GM20000 (cell line): ENCODE measurements around the gene SLC27A2.

ENCODE experiments used
- DNase-seq: peaks from one replicate; pipeline ENCODE4 v3.0.0; 2012; ENCODE audit warnings: low spot score
- TF ChIP-seq, protein P1 (sequence below): IDR thresholded peaks from 2 replicates; pipeline ENCODE4 v1.5.1; 2012; ENCODE audit warnings: mild to moderate bottlenecking, control low read depth; ENCODE audit errors: extremely low read depth, missing control alignments

SLC27A2 gene

DNA sequence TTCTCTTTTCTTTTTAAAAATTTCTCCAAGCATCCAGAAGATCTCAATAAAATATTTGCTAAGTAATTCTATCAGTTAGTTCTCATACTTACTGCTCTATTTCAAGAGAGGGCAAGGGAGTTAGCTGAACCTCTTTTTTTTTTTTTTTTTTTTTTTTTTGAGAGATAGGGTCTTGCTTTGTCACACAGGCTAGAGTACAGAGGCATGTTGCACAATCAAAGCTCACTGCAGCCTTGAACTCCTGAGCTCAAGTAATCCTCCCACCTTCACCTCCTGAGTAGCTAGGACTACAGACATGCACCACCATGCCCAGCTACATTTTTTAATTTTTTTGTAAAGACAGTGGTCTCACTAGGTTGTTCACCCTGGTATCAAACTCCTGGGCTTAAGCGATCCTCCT lies 62.2 kb downstream of the SLC27A2 start:
- TF ChIP-seq, protein P1, sequence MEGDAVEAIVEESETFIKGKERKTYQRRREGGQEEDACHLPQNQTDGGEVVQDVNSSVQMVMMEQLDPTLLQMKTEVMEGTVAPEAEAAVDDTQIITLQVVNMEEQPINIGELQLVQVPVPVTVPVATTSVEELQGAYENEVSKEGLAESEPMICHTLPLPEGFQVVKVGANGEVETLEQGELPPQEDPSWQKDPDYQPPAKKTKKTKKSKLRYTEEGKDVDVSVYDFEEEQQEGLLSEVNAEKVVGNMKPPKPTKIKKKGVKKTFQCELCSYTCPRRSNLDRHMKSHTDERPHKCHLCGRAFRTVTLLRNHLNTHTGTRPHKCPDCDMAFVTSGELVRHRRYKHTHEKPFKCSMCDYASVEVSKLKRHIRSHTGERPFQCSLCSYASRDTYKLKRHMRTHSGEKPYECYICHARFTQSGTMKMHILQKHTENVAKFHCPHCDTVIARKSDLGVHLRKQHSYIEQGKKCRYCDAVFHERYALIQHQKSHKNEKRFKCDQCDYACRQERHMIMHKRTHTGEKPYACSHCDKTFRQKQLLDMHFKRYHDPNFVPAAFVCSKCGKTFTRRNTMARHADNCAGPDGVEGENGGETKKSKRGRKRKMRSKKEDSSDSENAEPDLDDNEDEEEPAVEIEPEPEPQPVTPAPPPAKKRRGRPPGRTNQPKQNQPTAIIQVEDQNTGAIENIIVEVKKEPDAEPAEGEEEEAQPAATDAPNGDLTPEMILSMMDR = no peak
- no peak for DNase-seq

DNA sequence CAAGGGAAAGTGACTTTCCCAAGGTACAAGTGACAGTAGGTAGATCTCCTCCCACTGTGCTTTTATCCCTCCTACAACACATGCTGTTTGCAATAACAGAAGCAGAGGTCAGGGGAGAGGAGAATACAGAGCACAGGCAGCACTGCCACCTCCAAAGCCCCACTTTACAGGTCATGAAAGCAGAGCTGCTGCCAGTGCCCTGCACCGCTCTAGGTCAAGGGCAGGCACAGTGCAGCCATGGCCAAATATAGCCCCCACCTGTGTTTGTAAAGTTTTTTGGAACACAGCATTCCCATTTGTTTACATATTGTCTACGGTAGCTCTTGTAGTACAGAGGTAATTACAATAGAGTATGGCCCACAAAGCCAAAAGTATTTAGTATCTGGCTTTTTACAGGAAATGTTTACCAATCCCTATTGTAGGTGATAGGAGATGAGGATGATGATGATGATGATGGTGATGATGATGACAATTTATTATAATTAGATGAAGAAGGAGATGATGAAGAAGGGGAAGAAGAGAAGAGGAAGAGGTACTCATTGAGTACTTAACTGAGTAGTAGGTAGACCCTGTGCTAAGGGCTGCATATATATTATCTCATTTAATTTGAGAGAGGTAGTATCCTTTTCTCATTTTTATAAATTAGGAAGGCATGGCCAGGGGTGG lies 63.1 kb downstream of the SLC27A2 start:
- TF ChIP-seq, protein P1 = no peak
- no peak for DNase-seq

DNA sequence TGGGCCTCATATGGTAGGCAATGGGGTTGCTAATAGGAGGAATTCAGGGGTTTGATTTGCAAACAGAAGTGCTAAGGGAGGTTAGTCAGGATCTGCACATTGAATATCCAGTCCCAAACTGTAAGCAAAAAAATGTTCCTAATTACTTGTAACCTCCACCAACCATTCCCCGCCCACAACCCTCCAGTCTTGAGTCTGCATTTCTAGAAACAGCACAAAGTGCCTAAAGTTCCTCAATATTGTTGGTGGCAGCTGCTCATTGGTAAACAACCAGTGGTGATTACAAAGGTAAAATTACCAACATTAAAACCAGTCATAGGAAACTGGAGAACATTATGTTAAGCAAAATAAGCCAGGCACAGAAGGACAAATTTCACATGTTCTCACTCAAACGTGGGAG lies 64.6 kb downstream of the SLC27A2 start:
- TF ChIP-seq, protein P1 = no peak
- DNase-seq = no peak

DNA sequence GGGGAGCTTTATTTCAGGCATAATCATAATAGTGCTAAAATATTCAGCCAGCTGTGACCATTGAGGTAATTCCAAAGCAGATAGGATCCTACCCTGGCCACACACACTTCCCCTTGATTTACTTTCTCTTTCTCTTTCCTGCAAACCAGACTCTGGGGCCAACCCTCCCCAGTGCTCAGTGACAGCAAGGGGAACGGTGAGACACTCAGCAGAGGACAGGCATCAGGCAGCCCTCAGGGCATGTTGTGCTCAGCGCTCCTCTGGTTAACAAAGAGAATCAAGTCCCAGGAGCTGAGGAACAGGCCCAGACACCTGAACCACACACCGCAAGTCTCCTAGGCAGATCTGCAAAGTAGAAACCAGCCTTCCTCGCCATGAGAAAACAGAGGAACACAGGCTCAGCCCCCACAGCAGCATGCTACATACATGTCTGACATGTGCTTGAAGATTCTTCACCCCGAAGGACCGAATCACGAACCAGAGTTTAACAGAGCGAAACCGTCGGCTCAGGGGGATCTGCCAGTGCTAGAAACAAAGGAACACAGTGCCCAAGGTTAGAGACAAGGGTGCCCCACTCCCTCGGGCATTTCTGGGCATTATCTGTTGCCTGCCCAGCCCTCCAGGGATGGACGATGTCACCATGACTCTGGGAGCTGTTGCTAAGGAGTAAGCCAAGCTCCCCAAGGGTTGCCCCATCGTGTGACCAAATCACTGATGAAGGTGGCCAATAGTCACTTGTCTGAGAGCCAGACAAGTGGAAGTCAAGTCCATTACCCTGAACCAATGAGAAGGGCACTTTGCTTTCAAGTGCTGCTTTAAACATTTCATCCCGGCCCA lies 66.0 kb downstream of the SLC27A2 start:
- peak; percentile 71 for DNase-seq
- TF ChIP-seq, protein P1 = no peak

DNA sequence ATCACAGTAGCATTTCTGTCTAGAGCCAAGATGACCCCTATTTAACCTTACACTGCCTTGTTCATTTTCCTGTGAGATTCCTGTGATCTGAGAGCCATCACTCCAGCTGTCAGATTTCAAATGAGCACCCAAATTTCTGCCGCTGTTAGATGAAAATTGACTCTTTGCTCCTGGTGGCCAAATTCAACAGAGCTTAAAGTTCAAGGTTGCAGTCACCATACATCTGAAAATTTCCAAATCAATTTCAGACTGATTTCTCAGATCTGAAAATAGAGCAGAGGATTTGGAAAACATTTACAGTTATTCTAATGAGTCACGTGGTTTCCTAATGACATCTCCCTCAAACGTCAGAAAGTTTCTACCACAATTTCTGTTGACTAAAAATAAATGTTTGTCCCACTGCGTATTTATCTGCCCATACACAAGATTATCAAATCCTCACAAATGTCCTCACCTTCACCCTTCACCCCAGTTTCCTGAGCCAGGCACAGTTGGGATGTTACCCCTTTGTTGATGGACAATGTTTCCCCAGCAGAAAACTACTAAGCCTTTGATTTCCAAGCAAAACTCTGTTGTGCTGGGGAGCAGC lies 67.1 kb downstream of the SLC27A2 start:
- TF ChIP-seq, protein P1 = no peak
- DNase-seq = no peak

DNA sequence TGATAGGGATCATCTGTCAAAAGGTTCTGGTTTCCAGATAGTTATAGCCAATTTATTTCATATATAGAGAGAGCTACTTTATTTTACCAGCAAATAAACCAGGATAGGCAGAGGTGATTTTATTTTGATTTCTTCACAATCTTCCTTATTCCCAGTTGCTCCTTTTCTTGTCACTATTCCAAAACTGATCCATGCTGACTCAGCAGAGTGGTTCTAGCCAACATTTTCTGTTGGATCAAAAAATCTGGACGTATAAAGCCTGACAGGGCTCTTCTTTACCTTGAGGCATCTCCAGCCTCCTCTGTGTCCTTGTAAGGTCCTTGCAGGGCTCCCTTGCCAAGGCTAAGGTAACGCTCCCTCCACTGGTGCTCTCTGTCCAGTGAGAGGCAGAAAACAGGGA lies 67.7 kb downstream of the SLC27A2 start:
- no peak for DNase-seq
- TF ChIP-seq, protein P1 = no peak
